LNCAP (cell line): ENCODE results near the gene CTNNBL1.

Source experiments
- CTCF ChIP-seq: fragments of 450-650 bp; IDR thresholded peaks from 2 replicates; pipeline ENCODE4 v1.5.1; 2017; ENCODE audit warnings: mild to moderate bottlenecking

The CTNNBL1 gene

GRCh38 chr20:37849156-37849555, 155.3 kb downstream of the CTNNBL1 start:
- TF ChIP-seq CTCF: no peak

- no peak for TF ChIP-seq CTCF
Measured at GRCh38 chr20:37849566-37849965, 155.7 kb downstream of the CTNNBL1 start.

GRCh38 chr20:37850036-37850592, 156.3 kb downstream of the CTNNBL1 start:
- TF ChIP-seq CTCF: no peak

- no peak for TF ChIP-seq CTCF
Measured at GRCh38 chr20:37850724-37851355, 157.0 kb downstream of the CTNNBL1 start.

GRCh38 chr20:37852666-37853065, 158.8 kb downstream of the CTNNBL1 start:
- TF ChIP-seq CTCF: no peak

- no peak for TF ChIP-seq CTCF
Measured at GRCh38 chr20:37853823-37854375, 160.1 kb downstream of the CTNNBL1 start.

- no peak for TF ChIP-seq CTCF
Measured at GRCh38 chr20:37856932-37857660, 163.3 kb downstream of the CTNNBL1 start.
